Activated CD8-positive, alpha-beta memory T cell treated with anti-CD3 and anti-CD28 coated beads, Interleukin-2, amount 50 U/mL, for 4 hours (primary cell): ENCODE measurements around the gene DNPEP.

Source experiments
- DNase-seq: peaks from one replicate; pipeline ENCODE4 v3.0.0-alpha.2; 2020

The DNPEP gene

GRCh38 chr2:219387306-219388120 lies at the start of gene DNPEP:
Gene DNPEP (minus strand): TSS chr2:219387912. CDS start chr2:219387794, 118 bp downstream.
- peak; percentile 96 for DNase-seq

GRCh38 chr2:219437141-219437540 lies 49.4 kb upstream of the DNPEP start:
- no peak for DNase-seq

- DNase-seq, result no peak
Measured at GRCh38 chr2:219436491-219436890, 48.8 kb upstream of the DNPEP start.

- no peak for DNase-seq
Measured at GRCh38 chr2:219435701-219436100, 48.0 kb upstream of the DNPEP start.

- no peak for DNase-seq
Measured at GRCh38 chr2:219434718-219435525, 47.2 kb upstream of the DNPEP start, which contains the start of gene SPEG. Gene SPEG (plus strand): TSS chr2:219434843. CDS start chr2:219434978, 135 bp downstream.

GRCh38 chr2:219434468-219434717 lies 46.7 kb upstream of the DNPEP start:
- DNase-seq, result no peak

GRCh38 chr2:219433666-219434467 lies 46.2 kb upstream of the DNPEP start:
- no peak for DNase-seq

GRCh38 chr2:219430633-219431615 lies 43.2 kb upstream of the DNPEP start:
- DNase-seq, result no peak

GRCh38 chr2:219429958-219430606 lies 42.4 kb upstream of the DNPEP start:
- DNase-seq, result no peak

GRCh38 chr2:219428469-219428868 lies 40.8 kb upstream of the DNPEP start:
- no peak for DNase-seq

GRCh38 chr2:219426534-219427136 lies 38.9 kb upstream of the DNPEP start:
- no peak for DNase-seq

- DNase-seq, result no peak
Measured at GRCh38 chr2:219426068-219426443, 38.3 kb upstream of the DNPEP start.

GRCh38 chr2:219425238-219426067 lies 37.7 kb upstream of the DNPEP start:
- no peak for DNase-seq

GRCh38 chr2:219423652-219424377 lies 36.1 kb upstream of the DNPEP start:
- DNase-seq, result no peak

- no peak for DNase-seq
Measured at GRCh38 chr2:219422952-219423534, 35.3 kb upstream of the DNPEP start.

GRCh38 chr2:219421323-219421722 lies 33.6 kb upstream of the DNPEP start:
- no peak for DNase-seq

- DNase-seq, result no peak
Measured at GRCh38 chr2:219420687-219421086, 33.0 kb upstream of the DNPEP start.

GRCh38 chr2:219419331-219420197 lies 31.9 kb upstream of the DNPEP start:
- DNase-seq, result no peak
